Measurements from ENCODE around the gene SMIM38. TPM values are rescaled to one million over a fixed set of nuclear protein-coding genes. Genes with fewer than 3 reads are reported as not detected.

The SMIM38 gene
- total RNA-seq, 4 donors from 2014 or later = 0.45 to 2.3 (median 2.0) TPM; not detected in 1

DNA sequence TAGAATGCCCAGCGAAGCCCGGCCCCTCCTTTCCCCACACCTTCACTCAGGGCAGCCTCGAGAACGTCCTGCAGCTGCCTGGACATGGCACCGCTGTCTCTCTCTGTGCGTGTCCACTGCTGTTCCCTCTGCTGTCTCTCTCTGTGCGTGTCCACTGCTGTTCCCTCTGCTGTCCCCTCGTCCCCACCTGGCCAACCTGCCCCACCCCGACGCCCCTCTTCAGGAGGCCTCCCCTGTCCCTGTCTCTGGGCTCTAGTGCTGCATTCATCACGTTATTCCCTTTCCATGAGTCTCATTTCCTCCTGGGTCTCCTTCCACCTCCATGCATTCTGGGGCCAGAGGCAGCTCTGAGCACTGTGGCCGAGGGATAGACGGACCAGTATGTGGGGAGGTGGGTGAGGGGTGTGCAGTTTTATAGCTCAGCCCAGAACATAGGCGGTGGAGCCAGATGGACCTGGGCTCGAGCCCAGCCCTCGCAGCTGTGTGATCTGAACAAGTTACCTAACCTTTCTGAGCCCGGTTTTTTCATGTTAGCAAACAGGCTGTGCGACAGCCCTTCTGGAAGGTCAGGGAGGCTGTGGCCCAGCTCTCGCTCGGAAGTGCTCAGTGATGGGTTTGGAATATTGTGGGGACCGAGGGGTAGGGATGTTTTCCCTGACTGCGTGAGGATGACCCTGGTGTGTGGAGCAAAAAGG is 41.9 kb upstream of the SMIM38 start:
- intact Hi-C loops (cut with DNase I) = no loop called here
- no peak for TF ChIP-seq POLR2A (IDR thresholded peaks at IDR 0.05)
- TF ChIP-seq, protein P1, sequence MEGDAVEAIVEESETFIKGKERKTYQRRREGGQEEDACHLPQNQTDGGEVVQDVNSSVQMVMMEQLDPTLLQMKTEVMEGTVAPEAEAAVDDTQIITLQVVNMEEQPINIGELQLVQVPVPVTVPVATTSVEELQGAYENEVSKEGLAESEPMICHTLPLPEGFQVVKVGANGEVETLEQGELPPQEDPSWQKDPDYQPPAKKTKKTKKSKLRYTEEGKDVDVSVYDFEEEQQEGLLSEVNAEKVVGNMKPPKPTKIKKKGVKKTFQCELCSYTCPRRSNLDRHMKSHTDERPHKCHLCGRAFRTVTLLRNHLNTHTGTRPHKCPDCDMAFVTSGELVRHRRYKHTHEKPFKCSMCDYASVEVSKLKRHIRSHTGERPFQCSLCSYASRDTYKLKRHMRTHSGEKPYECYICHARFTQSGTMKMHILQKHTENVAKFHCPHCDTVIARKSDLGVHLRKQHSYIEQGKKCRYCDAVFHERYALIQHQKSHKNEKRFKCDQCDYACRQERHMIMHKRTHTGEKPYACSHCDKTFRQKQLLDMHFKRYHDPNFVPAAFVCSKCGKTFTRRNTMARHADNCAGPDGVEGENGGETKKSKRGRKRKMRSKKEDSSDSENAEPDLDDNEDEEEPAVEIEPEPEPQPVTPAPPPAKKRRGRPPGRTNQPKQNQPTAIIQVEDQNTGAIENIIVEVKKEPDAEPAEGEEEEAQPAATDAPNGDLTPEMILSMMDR (IDR thresholded peaks at IDR 0.05) = no peak
- 92 to 93% methylated on average over 19 to 22 of the region's 22 CpGs for WGBS, 2 donors

DNA sequence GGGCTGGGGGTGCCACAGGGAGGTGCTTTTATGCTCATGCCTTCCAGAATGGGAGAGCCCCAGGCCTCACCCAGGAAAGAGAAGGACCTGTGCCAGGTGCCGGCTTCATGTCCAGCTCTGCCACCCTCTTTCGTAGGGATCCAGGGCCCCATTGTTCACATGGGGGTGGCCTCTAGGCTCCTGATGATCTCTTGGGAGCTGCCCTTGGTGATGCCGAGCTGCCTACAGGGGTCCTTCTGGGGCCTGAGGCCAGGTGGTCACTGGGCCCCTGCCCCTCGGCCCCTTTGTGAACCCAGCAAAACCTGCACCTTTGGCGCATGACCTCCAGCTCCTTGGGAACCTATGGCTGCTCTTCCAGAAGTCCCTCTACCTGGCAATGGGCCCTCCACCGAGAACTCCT is 41.4 kb upstream of the SMIM38 start:
- Histone ChIP-seq H3K9me3 (no peaks in the 10 kb centered on the region), H3K36me3 (no peaks in the 10 kb centered on the region), H3K27ac (peak overlapping the region; percentile 90 to 96 (median 93)), H3K4me1 (peaks cover 20 to 29% of the 10 kb centered on the region in 2 donors), H3K4me3 (replicated peaks in 1 of 3) (no peak overlapping the region), H3K27me3 (no peaks in the 10 kb centered on the region)
- DNase-seq = no peak
- TF ChIP-seq, protein P1 (IDR thresholded peaks at IDR 0.05) = no peak
- TF ChIP-seq POLR2A (IDR thresholded peaks at IDR 0.05) = no peak
- WGBS, 2 donors = 86% methylated on average over 6 of the region's 6 CpGs
- intact Hi-C loops (cut with DNase I) = no loop called here

More for the DNA sequence above, 41.9 kb upstream of the SMIM38 start:
- Histone ChIP-seq H3K4me1 (peaks cover 20 to 29% of the 10 kb centered on the region in 2 donors), H3K9me3 (no peaks in the 10 kb centered on the region), H3K27ac (peak overlapping the region in 2 of 3 donors; percentile 93 to 96), H3K27me3 (no peaks in the 10 kb centered on the region), H3K4me3 (replicated peaks in 1 of 3) (no peak overlapping the region), H3K36me3 (no peaks in the 10 kb centered on the region)
- no peak for DNase-seq

DNA sequence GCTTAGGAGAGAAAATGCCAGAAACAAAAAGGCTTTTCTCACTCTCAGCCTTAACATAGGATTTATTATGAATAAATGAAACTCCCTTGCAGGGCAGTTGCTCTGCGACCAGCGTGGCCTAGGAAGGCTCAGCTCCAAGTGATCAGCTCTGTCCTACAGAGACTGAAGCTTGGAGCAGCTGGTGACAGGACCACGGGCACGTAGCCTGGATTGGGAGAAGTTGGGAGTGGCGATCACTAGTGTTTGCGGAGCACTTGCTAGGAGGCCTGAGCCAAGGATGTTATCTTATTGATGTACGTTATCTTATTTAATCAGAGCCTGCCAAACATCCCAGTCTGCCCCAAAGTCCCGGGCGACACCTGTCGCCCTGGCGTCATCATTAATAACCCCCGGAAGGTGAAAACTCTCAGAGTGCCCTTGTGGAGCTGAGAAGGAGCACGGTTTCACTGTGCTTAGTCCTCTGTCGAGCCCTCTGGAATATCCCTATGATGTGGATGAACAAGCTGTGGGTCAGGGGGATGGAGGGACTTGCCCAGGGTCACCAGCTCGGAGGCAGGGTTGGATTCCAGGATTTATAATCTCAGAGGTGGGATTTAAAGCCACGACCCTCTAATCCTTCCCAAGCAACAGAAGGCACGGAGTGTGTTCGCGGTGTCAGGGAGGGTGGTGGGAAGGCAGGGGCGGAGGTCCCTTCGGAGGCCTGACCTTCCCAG is 40.8 kb upstream of the SMIM38 start:
- H3K4me1 ChIP-seq = peaks cover 20 to 29% of the 10 kb centered on the region in 2 donors
- no peaks in the 10 kb centered on the region for H3K36me3 ChIP-seq
- H3K4me3 ChIP-seq (replicated peaks in 1 of 3) = no peak overlapping the region
- TF ChIP-seq, protein P1 (IDR thresholded peaks at IDR 0.05) = no peak
- TF ChIP-seq POLR2A (IDR thresholded peaks at IDR 0.05) = no peak
- 58 to 61% methylated on average over 20 to 21 of the region's 21 CpGs for WGBS, 2 donors
- H3K27ac ChIP-seq = peak overlapping the region; percentile 90 to 96 (median 93)
- peak; percentile 32 to 37 for DNase-seq
- H3K27me3 ChIP-seq = no peaks in the 10 kb centered on the region
- intact Hi-C loops (cut with DNase I) = no loop called here
- no peaks in the 10 kb centered on the region for H3K9me3 ChIP-seq

DNA sequence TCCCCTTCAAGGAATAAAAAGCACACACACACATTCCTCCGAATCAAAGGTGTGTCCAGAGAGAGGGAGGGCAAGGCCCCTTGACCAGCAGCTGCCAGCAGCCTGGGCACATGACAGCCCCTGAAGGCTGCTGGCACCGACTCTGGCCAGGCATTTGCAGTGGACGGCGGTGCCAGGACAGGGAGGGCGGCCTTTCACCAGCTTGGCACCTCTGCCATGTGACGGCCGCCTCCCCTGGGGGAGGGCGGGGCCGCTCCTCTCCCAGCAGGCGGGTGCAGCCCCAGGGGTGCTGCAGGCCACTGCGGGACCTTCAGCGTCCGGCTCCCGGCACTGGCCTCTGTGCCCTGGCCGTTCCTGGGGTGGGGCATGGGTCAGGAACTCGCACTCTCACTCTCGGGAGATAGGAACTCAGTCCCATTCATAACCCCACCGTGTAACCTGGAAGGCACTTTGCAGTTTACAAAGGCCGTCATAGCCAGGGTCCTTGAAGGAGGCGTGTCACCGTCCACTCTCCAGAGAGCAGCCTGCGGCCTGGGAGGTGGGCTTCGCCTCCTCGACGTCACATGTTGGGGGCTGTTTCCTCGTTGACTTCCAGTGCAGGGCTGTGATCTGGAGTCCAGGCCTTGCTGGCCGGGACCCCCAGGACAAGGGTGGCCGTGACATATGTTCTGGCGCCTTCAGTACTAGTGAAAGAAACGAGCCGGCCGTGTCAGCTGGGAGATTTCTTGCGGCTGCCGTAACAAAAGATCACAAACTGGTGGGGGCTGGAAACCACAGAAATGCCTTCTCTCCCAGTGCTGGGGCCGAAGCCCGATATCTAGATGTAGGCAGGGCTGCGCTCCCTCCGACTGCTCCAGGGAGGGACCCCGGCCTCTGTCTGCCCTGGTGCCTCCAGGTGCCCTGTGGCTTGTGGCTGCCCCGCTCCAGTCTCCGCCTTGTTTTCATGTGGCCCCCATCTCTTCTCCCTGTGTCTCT is 39.9 kb upstream of the SMIM38 start:
- no peaks in the 10 kb centered on the region for H3K9me3 ChIP-seq
- intact Hi-C loops (cut with DNase I) = no loop called here
- H3K27me3 ChIP-seq = no peaks in the 10 kb centered on the region
- H3K4me3 ChIP-seq (replicated peaks in 1 of 3) = no peak overlapping the region
- WGBS, 2 donors = 59 to 81% methylated on average over 26 to 29 of the region's 41 CpGs
- H3K4me1 ChIP-seq = peaks cover 20 to 29% of the 10 kb centered on the region in 2 donors
- peak; percentile 99 for DNase-seq
- no peaks in the 10 kb centered on the region for H3K36me3 ChIP-seq
- peak overlapping the region; percentile 90 to 96 (median 93) for H3K27ac ChIP-seq
- TF ChIP-seq, protein P1 (IDR thresholded peaks at IDR 0.05) = no peak
- peak in 1 of 2 donors; percentile 74 for TF ChIP-seq POLR2A (IDR thresholded peaks at IDR 0.05)
